Ishikawa (cell line): Measurements from ENCODE around the gene SCRG1.

Source experiments
- CEBPB ChIP-seq: IDR thresholded peaks from 2 replicates; pipeline ENCODE4 v1.6.1; 2012
- EP300 ChIP-seq: IDR thresholded peaks from 2 replicates; pipeline ENCODE4 v1.6.1; 2012; ENCODE audit warnings: borderline replicate concordance
- NFIC ChIP-seq: IDR thresholded peaks from 2 replicates; pipeline ENCODE4 v1.6.1; 2012
- RAD21 ChIP-seq: IDR thresholded peaks from 2 replicates; pipeline ENCODE4 v1.6.1; 2012; ENCODE audit warnings: low read depth
- TAF1 ChIP-seq: IDR thresholded peaks from 2 replicates; pipeline ENCODE4 v1.6.1; 2012; ENCODE audit warnings: low read depth, mild to moderate bottlenecking
- YY1 ChIP-seq: IDR thresholded peaks from 2 replicates; pipeline ENCODE4 v1.6.1; 2012; ENCODE audit warnings: low read depth
- TF ChIP-seq, protein P1 (sequence below): IDR thresholded peaks from 2 replicates; pipeline ENCODE4 v1.6.1; 2012; ENCODE audit warnings: low read depth, mild to moderate bottlenecking
- TF ChIP-seq, protein P2 (sequence below): IDR thresholded peaks from 2 replicates; pipeline ENCODE4 v1.6.1; 2012

DNA sequence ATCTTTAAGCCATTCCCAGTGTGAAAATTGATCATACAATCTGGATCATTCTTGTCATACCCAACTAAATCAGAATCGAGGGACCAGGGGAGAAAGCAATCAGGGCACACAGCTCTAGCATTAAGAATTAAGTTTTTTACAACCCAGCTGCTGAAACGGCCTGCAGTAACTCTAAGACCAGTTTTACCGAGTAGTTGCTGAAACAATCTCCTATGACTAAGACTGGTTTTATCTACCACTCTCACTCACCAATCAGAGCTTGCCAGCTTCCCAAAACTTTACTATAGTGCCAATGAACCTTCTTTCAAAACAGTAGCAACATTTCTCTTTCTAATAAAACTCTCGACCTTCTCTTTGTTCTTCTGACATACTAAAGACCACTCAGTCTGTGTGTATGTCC lies 31.0 kb downstream of the SCRG1 start:
- TF ChIP-seq, protein P1, sequence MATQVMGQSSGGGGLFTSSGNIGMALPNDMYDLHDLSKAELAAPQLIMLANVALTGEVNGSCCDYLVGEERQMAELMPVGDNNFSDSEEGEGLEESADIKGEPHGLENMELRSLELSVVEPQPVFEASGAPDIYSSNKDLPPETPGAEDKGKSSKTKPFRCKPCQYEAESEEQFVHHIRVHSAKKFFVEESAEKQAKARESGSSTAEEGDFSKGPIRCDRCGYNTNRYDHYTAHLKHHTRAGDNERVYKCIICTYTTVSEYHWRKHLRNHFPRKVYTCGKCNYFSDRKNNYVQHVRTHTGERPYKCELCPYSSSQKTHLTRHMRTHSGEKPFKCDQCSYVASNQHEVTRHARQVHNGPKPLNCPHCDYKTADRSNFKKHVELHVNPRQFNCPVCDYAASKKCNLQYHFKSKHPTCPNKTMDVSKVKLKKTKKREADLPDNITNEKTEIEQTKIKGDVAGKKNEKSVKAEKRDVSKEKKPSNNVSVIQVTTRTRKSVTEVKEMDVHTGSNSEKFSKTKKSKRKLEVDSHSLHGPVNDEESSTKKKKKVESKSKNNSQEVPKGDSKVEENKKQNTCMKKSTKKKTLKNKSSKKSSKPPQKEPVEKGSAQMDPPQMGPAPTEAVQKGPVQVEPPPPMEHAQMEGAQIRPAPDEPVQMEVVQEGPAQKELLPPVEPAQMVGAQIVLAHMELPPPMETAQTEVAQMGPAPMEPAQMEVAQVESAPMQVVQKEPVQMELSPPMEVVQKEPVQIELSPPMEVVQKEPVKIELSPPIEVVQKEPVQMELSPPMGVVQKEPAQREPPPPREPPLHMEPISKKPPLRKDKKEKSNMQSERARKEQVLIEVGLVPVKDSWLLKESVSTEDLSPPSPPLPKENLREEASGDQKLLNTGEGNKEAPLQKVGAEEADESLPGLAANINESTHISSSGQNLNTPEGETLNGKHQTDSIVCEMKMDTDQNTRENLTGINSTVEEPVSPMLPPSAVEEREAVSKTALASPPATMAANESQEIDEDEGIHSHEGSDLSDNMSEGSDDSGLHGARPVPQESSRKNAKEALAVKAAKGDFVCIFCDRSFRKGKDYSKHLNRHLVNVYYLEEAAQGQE, result no peak
- TF ChIP-seq TAF1, result no peak
- TF ChIP-seq RAD21, result no peak
- TF ChIP-seq EP300, result no peak
- no peak for TF ChIP-seq NFIC
- TF ChIP-seq YY1, result no peak
- TF ChIP-seq, protein P2, sequence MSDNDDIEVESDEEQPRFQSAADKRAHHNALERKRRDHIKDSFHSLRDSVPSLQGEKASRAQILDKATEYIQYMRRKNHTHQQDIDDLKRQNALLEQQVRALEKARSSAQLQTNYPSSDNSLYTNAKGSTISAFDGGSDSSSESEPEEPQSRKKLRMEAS, result no peak
- TF ChIP-seq CEBPB, result no peak
